DND-41 (cell line): Measurements from ENCODE around the gene TTBK1.

Experiments
- ATAC-seq: fragments of 200-7000 bp; cut with Tn5 transposase; 3 replicates; pipeline ENCODE4 v1.9.1; 2021; ENCODE audit warnings: low read depth; ENCODE audit not compliant: insufficient read depth
- DNase-seq: peaks from one replicate; pipeline ENCODE4 v3.0.0-alpha.2; 2020
- H2AFZ ChIP-seq: 2 replicates; pipeline ENCODE4 v1.6.0; 2012; ENCODE audit warnings: low read depth, low read length
- H3K27ac ChIP-seq: 2 replicates; pipeline ENCODE4 v1.5.1; 2012; ENCODE audit warnings: low read length, inconsistent platforms
- H3K27me3 ChIP-seq: fragments of 200-600 bp; sonication (generic); 2 replicates; pipeline ENCODE4 v1.6.0; 2012; ENCODE audit warnings: low read length, mild to moderate bottlenecking, inconsistent platforms; ENCODE audit not compliant: insufficient read depth, poor library complexity
- H3K36me3 ChIP-seq: 2 replicates; pipeline ENCODE4 v1.5.1; 2012; ENCODE audit warnings: low read length, inconsistent platforms; ENCODE audit not compliant: insufficient read depth
- H3K4me1 ChIP-seq: 2 replicates; pipeline ENCODE4 v1.5.1; 2012; ENCODE audit warnings: mild to moderate bottlenecking, low read length; ENCODE audit not compliant: insufficient read depth
- H3K4me2 ChIP-seq: 2 replicates; pipeline ENCODE4 v1.6.0; 2012; ENCODE audit warnings: mild to moderate bottlenecking, moderate library complexity, low read length, inconsistent platforms; ENCODE audit not compliant: insufficient read depth
- H3K4me3 ChIP-seq, 2 experiments: fragments of 200-600 bp in 1 of 2; shearing (Covaris generic) in 1 of 2; 2 replicates each; pipeline ENCODE4 v1.5.1; 2012 to 2016; ENCODE audit warnings: inconsistent platforms in 2 of 2, low read length in 2 of 2, mild to moderate bottlenecking in 2 of 2, low read depth in 1 of 2, moderate library complexity in 1 of 2
- H3K79me2 ChIP-seq: 2 replicates; pipeline ENCODE4 v1.6.0; 2012; ENCODE audit warnings: low read length, inconsistent platforms; ENCODE audit not compliant: insufficient read depth
- H3K9ac ChIP-seq: 2 replicates; pipeline ENCODE4 v1.6.0; 2012; ENCODE audit warnings: low read depth, mild to moderate bottlenecking, inconsistent platforms, low read length, moderate library complexity
- H3K9me3 ChIP-seq: 2 replicates; pipeline ENCODE4 v1.5.1; 2012; ENCODE audit warnings: low read length, moderate library complexity, mild to moderate bottlenecking, inconsistent platforms; ENCODE audit not compliant: insufficient read depth, severe bottlenecking
- H4K20me1 ChIP-seq: 2 replicates; pipeline ENCODE4 v1.6.0; 2012; ENCODE audit warnings: low read length; ENCODE audit not compliant: insufficient read depth
- CTCF ChIP-seq: IDR thresholded peaks from 2 replicates; pipeline ENCODE4 v1.5.1; 2012; ENCODE audit warnings: borderline replicate concordance, low read length, moderate library complexity, mild to moderate bottlenecking; ENCODE audit not compliant: poor library complexity, severe bottlenecking; ENCODE audit errors: extremely low read depth
- EZH2 ChIP-seq: IDR thresholded peaks from 3 replicates; pipeline ENCODE4 v1.6.1; 2012; ENCODE audit warnings: borderline replicate concordance, low read depth, mild to moderate bottlenecking, moderate library complexity, low read length, inconsistent platforms; ENCODE audit not compliant: severe bottlenecking

TTBK1 gene

GRCh38 chr6:43306086-43306485 is 62.8 kb downstream of the TTBK1 start:
- no peaks in the 10 kb centered on the region for H3K9me3 ChIP-seq

GRCh38 chr6:43307451-43308100 is 64.3 kb downstream of the TTBK1 start:
- no peak overlapping the region for H3K9ac ChIP-seq
- no peaks in the 10 kb centered on the region for H3K27me3 ChIP-seq
- H3K4me2 ChIP-seq: no peak overlapping the region
- H3K79me2 ChIP-seq: no peaks in the 10 kb centered on the region
- no peaks in the 10 kb centered on the region for H3K4me1 ChIP-seq
- TF ChIP-seq EZH2: no peak
- no peak for TF ChIP-seq CTCF
- no peak overlapping the region for H3K4me3 ChIP-seq
- H4K20me1 ChIP-seq: 0 out of 2 replicates have a peak, but pooled peaks cover 5% of the 10 kb centered on the region
- H2AFZ ChIP-seq: no peak overlapping the region
- H3K36me3 ChIP-seq: no peaks in the 10 kb centered on the region
- H3K27ac ChIP-seq: no peak overlapping the region
- ATAC-seq: no peak
- H3K9me3 ChIP-seq: no peaks in the 10 kb centered on the region
- no peak for DNase-seq

More at GRCh38 chr6:43306086-43306485, 62.8 kb downstream of the TTBK1 start:
- no peak for DNase-seq
- no peak for ATAC-seq
- Histone ChIP-seq H3K79me2 (no peaks in the 10 kb centered on the region), H3K36me3 (no peaks in the 10 kb centered on the region), H3K27ac (no peak overlapping the region), H3K4me2 (no peak overlapping the region), H3K27me3 (no peaks in the 10 kb centered on the region), H3K9ac (no peak overlapping the region), H4K20me1 (0 out of 2 replicates have a peak, but pooled peaks cover 5% of the 10 kb centered on the region), H2AFZ (no peak overlapping the region), H3K4me3 (no peak overlapping the region), H3K4me1 (no peaks in the 10 kb centered on the region)
- TF ChIP-seq CTCF (no peak), EZH2 (no peak)

- Histone ChIP-seq H3K9ac (no peak within 1 kb of the TSS), H4K20me1 (0 out of 2 replicates have a peak, but pooled peaks cover 5% of the 10 kb centered on the region), H3K27ac (no peak within 1 kb of the TSS), H3K4me2 (no peak within 1 kb of the TSS), H2AFZ (no peak within 1 kb of the TSS), H3K4me3 (no peak within 1 kb of the TSS), H3K4me1 (no peaks in the 10 kb centered on the region), H3K27me3 (peaks cover under 1% of the 10 kb centered on the region), H3K9me3 (no peaks in the 10 kb centered on the region), H3K79me2 (no peaks in the 10 kb centered on the region), H3K36me3 (no peaks in the 10 kb centered on the region)
- TF ChIP-seq CTCF (no peak), EZH2 (no peak)
- ATAC-seq: no peak
- no peak for DNase-seq
Observed at GRCh38 chr6:43308101-43308989, 65.1 kb downstream of the TTBK1 start, which contains the start of gene CRIP3. Gene CRIP3, minus strand, starts transcription at chr6:43308826. Its CDS starts 34 bp downstream, at chr6:43308792.
